HG02798 (cell line): ENCODE results near the gene TCF7L1.

Source experiments
- ATAC-seq: cut with Tn5 transposase; IDR thresholded peaks from one replicate; pipeline ENCODE4 v1.9.1; 2021; ENCODE audit warnings: mild to moderate bottlenecking; ENCODE audit not compliant: unreplicated experiment, poor library complexity

The TCF7L1 gene

DNA sequence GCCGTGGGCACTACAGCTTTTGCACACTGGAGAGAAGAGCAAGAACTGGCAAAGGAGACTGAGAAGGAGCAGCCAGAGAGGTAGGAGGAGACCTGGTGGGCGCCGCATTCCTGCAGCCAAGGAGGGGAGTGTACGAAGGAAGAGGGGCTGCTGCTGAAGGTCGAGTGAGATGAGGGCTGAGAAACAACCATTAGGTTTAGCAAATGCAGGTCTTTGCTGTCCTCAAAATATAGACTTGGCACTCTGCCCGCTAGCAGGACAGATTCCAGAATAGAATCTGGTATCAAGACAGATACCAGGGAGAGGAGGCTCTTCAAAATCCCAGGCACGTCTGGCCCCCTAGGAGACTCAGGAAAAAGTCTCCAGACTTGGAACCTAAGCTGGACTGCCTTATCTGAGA is 111.6 kb downstream of the TCF7L1 start:
- ATAC-seq, result no peak

DNA sequence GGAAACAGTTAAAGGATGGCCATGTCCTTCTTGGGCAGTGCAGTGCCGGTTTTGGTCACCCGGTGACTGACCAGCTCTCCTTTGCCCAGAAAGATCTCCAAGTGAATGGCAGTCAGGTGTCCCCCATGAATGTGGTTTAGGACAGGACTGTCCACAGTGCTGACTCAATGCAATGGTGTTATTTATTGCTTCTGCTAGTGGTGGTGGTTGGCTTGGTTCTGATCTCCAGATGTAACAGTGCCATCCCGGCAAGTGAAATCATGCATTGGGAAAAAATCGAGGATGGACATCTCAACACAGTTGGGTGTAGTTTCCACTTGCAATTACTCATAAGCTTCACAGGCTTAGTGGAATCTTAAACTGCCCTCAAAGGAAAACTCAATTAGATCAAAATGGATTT is 112.7 kb downstream of the TCF7L1 start:
- ATAC-seq, result no peak

DNA sequence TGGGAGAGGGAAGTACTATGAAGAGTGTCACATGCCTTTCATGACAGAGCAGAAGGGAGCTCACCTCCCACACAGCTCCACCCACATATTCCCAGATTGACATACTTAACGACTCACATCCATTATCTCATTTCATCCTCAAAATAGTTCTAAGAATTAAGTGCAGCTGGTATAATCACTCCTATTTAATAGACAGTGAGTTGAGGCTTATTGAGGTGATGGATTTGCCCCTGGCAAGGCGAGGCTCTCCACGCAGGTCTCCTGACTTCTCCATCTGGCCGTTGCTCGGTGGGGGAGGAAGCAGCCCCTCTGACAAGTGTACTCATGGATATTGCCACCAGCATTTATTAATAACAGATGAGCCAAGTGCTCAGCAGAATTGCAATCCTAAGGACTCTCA is 113.2 kb downstream of the TCF7L1 start:
- ATAC-seq, result no peak

DNA sequence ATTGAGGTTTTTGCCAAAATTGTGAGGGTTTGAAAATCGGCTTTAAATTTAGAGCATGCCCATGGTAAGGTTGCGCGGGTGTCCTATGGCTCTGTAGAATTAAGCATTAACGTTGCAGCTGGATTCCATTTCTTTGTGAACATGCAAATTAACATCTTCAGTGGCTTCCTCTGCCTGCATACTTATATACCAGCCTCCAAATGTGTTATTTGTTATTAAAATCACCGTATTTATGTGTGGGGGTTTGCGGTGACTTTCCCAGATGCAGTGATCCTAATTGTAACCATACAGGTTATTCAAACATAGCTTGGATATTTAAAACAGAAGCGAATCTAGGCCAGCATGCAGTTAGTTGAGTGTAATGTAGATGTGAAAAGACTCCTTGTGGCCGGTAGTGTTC is 114.4 kb downstream of the TCF7L1 start:
- no peak for ATAC-seq

DNA sequence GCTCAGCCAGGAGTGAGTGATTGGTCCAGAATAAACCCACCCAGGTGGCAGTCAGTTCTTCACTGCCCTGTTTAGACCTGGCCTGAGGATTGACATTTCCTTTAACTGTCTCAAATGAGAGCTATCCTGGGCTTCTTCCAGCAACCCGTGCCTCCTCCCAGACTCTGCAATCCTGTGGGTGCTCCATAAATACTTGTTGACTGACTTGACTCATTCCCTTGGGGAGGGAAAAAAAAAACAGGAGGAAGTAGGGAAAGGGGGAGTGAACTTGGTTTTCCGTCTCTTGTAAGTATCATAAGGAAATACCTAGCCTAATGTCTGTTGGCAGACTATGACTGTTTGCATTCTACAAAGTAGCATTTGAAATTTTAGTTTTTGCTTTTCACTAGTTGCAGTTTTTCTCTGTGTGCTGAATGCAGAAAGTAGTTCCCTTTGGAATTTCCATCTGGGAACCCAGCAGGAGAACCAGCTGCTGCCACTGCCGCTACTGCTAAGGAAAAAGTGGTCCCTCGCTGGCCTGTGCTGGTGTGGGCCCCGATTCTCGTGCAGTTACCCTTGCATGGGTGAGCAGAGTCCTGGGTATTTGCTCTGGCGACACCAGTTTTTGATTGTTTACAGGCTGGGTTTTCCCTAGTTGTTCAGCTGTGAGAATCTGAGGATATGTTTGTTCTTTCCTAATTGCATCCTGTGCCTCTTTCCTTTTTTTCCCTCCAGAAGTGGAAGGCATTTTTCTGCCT is 115.7 kb downstream of the TCF7L1 start:
- no peak for ATAC-seq

DNA sequence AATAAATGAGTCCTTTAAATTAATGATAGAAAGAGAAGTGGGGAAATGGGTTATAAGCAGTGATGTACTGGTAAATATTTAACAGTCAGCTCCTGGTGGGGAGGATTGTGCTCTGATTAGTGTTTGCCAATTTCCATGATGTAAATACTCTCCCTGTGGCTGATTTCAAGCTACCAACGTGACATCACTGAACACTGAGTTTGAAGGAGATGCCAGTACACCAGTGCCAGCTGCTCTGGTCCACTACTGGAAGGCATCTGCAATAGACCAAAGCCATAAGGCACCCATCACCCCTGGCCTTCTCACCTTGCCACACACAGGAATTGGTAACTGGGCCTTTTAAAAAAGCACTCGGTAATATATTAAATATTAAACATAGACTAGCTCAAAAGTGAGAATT is 116.9 kb downstream of the TCF7L1 start:
- no peak for ATAC-seq

DNA sequence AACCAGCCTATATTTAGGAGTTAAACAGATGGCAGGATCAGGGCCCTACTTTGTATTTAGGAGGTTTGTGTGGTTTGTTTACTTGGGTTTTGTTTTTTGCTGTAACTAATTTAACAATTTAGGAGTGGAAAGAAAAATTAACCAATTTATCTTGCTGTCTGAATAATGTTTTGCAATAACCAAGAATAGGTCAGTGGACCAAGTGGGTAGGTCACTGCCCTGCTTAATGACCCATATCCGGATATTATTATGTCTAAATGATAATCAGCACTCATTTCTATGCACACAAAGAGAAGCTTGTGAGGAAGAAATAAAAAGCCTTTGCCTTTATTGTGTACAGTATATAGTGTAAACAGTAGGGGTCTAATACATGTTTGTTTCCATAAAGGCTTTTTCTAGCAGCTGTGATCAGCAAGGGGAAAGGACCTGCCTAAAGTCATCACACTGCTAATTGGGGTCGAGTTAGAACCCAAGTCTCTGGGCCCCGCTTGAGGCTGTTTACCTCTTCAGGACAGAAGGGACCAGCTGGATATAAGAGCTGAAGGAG is 118.0 kb downstream of the TCF7L1 start:
- no peak for ATAC-seq

DNA sequence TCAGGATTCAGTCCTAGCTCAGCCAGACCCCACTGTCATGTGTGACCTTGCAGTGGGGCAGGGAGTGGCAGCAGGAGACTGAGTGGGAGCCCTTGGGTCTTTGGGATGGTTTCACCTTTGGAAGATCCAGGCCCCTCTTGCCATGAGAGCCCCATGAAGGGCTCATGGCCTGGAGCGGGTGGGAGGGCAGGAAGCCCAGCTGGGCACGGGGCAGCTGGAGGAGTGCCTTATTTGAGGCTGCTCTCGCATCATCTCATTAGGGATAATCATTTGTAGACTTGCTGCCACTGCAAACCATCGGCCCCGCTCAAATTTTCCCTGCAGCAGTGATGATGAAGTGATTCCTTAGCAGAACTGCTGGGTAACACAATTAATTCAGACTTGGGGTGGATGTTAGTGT is 120.7 kb downstream of the TCF7L1 start:
- ATAC-seq, result no peak

DNA sequence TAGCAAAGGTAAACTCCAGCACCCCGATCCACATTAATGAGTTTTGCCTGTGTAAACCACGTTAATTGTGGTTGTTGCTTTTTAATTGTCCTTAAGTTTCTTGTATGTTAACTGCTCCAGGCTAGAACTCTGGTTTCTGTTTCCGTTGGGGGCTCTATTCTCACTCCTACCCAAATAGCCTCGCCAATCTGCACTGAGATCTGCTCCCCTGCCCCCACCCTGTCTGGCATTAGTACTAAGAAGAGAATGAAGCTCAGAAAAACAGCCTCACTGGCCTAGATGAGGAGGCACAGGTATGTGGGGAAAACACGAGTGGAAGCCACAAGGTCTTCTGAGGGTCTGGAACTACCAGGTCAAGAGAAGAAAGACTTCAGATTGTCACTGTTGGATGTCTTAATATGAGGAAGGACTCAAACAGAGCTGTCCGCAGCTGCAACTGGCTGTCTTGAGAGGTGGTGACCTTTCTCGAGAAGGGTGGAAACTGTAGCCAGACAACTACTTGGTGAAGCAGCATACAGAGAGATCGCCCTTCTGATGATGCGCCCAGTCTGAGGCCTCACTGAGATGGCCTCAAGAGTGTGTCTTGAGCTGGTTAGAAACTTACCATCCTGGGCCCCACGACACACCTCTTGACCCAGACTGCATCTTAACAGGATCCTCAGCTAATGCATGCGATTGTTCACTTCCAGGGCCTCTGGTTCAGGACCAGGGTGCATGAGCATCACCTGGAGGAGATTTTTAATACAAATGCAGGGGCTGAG is 121.5 kb downstream of the TCF7L1 start:
- ATAC-seq, result no peak

DNA sequence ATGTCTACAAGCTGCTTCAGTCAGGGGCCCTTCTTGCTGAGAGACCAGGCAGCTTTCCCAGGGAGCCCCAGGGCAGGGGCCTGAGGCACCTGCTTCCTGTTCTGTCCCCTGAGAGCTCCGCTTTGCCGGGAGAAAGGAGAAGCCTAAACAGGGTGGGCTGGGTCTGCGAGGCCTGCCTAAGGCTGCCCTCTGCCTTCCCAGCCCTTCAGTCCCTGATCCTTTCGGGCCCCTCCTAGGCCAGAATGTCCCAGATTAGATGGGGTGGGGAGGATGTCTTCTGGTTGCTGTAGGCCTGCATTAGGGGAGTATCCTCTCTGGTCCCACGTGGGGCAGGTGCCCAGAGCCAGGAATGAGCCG is 122.2 kb downstream of the TCF7L1 start:
- no peak for ATAC-seq

DNA sequence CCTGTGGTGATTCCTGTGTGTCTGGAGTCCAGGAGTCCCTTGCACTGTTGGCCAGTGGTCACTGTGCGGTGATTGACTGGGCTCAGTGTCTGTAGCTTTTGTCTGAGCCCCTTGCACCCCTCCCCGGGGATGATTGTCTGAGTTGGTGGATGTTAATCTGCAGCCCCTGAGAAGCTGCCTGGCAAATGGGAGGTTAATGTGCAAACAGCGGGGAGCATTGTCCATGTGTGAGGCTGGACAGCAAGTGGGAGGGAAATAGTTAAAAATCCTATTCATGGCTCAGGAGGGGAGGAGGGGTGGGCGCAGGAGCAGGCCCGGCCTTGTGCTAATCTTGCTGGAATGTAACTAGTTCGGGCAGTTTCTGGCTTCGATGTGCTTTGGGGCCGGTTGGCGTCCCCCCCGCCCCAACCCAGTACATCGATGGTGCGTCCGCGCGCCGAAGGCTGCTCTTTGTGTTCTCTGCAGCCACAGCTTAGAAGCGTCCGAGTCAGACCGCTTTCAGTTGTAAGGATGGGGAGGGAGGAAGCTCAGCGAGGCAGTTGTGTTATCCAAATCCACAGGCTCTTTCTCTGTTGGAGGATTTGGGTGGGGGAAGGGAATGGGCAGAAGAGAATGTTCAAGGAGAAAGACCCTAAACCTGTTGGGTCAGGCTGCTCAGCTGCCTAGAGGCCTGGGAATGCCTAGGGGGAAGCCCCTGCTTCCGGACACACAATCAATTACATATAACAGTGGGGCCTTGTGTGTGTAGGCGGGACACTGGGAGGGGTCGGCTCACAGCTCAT is 122.8 kb downstream of the TCF7L1 start:
- ATAC-seq, result no peak

DNA sequence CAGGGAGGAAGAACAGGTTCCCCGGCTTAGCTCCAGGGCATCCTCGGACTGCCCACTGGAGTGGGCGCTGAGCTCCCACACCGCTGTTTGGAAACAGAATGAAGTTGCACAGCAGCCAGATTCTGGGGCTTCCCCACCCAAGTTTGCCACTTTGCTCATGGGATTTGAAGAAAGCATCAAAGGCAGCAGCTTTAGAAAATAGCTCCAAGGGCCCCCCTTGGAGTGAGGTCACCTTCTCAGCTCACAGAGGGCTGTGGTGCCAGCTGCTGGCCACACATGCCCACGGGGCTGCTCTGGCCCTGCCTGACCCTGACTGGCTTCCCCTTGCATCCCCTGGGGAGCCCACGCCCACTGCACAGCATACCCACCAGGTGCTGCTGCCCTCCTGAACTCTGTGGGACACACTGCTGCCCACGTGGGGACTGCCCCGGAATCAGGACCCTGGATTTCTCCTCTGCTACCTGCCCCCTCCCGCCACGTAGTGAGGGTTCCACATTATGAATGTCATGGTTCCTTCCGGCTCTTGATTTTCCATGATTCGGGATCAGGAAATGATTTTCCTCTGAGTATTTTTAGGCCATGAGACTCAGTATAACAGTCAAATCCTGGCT is 124.3 kb downstream of the TCF7L1 start:
- no peak for ATAC-seq

DNA sequence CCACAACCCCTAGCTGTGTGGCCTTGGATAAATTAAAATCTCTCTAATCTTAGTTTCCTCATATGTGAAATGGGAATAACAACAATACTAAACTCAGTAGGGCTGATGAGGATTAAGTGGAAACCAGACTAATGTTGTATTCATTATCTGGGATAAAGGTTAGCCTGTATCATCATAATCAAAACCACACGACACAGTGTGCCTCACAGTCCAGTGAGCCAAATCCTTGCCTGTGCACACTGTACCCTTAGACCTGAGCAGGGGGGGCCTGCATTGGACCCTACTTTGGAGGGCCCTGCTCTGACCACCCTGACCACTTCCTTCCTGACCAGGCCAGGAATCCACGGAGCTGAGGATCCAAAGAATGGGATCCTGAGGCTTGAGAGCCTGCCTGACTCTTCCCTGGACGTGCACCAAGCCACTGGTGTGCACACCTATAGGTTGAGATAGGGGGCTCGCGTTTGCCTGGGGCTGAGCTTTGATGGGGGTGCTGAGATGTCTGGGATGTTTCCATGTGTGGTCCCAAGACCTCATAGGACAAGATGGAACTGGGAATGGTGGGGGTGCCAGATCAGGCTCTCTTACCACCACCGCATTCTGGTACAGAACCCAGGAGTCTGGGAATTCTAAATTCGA is 124.9 kb downstream of the TCF7L1 start:
- ATAC-seq, result no peak

DNA sequence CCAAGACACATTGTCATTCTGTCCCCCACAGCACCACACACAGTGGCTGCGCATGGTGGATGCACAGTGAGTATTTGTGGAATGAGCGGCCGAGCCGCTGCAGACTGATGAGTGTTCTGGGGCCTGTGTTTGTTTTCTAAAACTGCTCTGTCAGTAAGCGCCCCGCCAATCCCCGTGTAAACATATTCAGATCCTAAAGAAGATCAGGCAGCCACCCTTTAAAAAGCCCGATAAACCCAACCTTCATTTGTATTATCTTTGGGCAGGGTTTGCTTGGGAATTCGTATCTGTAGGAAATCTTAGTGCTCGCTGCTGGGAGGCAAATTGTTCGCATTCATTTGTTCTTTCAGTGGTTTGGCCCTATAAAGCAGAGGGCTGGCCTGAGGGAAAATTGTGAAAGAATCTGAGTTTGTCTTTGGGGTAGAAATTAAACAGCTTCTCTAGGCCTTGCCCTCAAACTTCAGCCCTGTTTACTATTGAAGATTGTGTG is 126.0 kb downstream of the TCF7L1 start:
- ATAC-seq, result no peak

DNA sequence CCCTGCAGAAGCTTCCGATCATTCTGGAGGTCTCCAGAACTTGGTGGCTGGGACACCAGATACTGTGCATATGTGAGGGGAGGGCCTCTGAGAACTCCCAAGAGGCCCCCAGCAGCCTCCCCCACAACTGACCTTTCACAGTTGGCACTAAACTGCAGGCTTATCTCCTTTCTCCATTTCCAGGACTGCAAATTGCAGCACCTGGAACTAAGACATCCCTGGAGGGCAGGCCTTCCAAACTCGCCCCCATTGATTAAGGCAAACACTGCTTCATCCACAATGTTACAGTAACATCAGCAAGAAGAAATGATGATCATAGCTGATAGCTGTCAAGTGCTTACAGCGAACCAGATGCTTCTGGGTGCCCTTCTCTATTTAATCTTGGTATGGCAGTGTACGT is 126.7 kb downstream of the TCF7L1 start:
- no peak for ATAC-seq

DNA sequence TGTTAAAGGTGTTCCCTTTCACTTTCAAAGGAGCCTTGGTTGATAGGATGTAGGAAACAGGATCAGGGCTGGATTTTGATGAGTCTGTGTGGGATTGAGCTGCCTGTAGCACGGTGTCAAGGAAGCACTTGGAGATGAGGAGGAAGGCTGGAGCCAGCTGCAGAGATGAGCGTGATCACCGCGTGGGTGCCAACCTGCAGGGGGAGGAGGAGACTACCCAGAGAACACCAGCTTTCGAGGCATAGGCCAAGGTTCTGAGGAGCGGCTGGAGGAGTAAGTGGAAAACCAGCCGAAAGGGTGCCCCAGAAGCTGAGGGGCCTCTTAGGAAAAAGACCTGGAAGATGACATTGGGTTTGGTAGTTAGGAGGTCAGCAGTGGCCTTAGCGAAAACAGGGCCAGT is 130.4 kb downstream of the TCF7L1 start:
- ATAC-seq, result no peak

DNA sequence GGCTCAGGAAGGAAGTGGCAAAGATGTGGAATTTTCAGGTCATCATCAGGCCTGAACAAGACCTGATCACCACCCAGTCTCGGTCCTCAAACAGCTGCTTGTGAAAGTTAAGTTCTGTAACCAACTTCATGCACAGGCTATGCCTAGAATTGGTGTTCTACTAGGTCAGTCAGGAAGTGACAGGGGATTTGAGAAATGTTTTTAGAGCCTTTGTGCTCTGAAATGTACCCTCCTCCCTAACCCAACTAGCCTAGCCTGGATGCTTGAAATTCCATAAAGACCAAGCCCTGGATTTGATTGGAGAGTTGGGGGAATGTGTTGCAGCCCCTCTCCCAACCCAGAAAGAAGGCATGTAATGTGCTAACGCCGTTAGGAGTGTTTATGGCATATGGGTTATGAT is 131.3 kb downstream of the TCF7L1 start:
- ATAC-seq, result no peak

DNA sequence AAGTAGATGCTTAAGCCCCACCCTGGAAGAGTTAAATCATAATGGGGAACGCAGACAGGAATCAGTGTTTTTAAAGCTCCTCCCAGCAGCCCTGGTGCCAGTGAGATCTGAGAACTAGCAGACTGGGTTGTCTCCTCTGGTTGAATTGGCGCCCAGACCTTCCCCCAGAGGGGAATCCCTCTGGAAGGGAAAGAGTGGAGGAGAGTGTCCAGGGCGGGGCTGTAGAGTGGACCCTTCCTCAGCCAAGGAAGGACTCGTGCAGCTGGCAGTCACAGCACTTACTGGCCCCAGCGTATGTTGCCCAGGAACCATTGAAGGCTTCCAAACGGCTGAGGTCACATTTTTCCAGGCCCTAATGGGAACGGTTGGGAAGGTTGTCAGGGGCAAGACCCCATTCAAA is 132.1 kb downstream of the TCF7L1 start:
- no peak for ATAC-seq

DNA sequence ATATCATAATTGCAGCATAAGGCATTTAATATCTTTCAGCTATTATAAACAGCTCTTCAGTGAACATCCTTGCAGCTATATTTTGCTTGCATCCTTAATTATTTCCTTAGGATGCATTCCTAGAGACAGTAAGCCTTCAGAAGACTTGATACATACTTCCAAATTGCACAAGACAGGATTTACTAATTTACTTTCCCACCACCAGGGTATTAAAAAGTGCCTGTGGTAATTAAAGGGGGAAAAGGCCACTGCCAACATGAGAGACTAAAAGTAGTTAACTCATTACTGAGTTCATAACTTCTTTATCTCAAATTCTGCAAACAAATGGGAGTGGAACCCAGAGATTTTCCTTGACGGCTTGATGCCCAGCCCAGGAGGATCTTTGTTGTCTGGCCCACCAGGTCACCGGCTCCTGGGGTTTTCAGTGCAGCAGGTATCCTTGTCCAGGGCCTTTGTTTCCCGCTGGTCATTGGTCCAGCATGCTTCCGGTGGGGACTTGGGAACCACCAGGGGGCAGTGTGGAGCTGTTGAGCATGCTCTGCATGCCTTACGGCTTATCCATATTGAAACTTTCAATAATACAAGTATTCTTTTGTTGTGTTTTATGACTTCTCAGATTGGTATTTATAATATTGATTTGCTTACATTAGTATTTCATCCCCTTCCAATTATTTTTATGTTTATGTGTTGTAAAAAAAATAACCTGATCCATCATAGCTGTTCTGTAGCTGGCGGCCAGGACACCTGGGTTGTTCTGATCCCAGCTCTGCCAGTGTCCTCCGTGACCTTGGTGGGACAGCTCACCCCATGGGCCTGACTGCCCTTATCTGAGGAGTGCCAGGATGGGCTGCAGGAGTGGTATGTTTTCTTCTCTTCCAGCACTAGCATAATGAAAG is 133.2 kb downstream of the TCF7L1 start:
- ATAC-seq, result peak; percentile 75
